ENCODE measurements around the gene CRLF1. TPM values are rescaled to one million over a fixed set of nuclear protein-coding genes. Genes with fewer than 3 reads are reported as not detected.

Gene CRLF1
- total and polyA plus RNA-seq, 2 experiments from 2014 or later = 18.1 to 19.7 TPM

DNA sequence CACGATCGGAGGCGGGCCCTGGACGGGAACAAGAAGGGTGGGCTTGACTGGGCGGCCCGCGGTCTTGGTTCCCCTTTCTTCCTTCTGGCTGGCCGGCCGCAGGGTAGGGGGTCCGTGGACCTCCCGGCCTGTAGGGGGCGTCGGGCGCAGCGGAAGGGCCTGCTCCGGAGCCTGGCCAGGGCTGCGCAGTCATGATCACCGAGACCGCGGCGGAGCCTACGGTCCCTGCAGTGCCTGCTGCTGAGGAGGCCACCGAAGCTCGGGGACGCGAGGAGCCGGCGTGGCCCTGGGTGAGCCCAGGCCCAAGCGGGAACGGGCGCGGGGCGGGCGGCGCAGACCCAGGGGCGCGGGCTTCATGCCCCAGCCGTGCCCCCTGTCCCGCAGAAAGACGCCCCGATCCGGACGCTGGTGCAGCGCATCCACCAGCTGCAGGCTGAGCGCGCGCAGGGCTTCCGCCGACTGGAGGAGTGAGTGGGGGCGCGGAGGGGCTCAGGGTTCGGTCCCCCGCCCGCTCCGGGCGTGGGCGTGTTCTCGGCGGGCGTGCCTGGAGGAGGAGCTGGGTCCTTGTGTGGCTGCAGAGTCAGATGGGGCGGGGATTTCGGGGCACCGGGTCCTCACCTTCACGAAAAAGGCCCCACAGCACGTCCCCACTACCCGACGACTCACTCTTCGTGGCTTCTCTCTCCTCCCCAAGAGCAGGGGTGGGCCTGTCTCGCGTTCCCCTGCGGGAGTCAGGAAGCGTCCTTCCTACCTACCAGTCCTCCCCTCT lies 17.8 kb downstream of the CRLF1 start, which contains the start of gene REX1BD (continued):
- TF ChIP-seq, protein P1, sequence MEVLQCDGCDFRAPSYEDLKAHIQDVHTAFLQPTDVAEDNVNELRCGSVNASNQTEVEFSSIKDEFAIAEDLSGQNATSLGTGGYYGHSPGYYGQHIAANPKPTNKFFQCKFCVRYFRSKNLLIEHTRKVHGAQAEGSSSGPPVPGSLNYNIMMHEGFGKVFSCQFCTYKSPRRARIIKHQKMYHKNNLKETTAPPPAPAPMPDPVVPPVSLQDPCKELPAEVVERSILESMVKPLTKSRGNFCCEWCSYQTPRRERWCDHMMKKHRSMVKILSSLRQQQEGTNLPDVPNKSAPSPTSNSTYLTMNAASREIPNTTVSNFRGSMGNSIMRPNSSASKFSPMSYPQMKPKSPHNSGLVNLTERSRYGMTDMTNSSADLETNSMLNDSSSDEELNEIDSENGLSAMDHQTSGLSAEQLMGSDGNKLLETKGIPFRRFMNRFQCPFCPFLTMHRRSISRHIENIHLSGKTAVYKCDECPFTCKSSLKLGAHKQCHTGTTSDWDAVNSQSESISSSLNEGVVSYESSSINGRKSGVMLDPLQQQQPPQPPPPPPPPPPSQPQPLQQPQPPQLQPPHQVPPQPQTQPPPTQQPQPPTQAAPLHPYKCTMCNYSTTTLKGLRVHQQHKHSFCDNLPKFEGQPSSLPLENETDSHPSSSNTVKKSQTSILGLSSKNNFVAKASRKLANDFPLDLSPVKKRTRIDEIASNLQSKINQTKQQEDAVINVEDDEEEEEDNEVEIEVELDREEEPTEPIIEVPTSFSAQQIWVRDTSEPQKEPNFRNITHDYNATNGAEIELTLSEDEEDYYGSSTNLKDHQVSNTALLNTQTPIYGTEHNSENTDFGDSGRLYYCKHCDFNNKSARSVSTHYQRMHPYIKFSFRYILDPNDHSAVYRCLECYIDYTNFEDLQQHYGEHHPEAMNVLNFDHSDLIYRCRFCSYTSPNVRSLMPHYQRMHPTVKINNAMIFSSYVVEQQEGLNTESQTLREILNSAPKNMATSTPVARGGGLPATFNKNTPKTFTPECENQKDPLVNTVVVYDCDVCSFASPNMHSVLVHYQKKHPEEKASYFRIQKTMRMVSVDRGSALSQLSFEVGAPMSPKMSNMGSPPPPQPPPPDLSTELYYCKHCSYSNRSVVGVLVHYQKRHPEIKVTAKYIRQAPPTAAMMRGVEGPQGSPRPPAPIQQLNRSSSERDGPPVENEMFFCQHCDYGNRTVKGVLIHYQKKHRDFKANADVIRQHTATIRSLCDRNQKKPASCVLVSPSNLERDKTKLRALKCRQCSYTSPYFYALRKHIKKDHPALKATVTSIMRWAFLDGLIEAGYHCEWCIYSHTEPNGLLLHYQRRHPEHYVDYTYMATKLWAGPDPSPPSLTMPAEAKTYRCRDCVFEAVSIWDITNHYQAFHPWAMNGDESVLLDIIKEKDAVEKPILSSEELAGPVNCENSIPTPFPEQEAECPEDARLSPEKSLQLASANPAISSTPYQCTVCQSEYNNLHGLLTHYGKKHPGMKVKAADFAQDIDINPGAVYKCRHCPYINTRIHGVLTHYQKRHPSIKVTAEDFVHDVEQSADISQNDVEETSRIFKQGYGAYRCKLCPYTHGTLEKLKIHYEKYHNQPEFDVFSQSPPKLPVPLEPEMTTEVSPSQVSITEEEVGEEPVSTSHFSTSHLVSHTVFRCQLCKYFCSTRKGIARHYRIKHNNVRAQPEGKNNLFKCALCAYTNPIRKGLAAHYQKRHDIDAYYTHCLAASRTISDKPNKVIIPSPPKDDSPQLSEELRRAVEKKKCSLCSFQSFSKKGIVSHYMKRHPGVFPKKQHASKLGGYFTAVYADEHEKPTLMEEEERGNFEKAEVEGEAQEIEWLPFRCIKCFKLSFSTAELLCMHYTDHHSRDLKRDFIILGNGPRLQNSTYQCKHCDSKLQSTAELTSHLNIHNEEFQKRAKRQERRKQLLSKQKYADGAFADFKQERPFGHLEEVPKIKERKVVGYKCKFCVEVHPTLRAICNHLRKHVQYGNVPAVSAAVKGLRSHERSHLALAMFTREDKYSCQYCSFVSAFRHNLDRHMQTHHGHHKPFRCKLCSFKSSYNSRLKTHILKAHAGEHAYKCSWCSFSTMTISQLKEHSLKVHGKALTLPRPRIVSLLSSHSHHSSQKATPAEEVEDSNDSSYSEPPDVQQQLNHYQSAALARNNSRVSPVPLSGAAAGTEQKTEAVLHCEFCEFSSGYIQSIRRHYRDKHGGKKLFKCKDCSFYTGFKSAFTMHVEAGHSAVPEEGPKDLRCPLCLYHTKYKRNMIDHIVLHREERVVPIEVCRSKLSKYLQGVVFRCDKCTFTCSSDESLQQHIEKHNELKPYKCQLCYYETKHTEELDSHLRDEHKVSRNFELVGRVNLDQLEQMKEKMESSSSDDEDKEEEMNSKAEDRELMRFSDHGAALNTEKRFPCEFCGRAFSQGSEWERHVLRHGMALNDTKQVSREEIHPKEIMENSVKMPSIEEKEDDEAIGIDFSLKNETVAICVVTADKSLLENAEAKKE (CRISPR knock-in tag; IDR thresholded peaks at IDR 0.05) = no peak
- no peak for TF ChIP-seq JUNB (IDR thresholded peaks at IDR 0.05; ENCODE audit: unreplicated experiment)
- TF ChIP-seq NANOG (IDR thresholded peaks at IDR 0.05; ENCODE audit: borderline replicate concordance) = no peak
- TF ChIP-seq ZNF114 (CRISPR knock-in tag; IDR thresholded peaks at IDR 0.05) = no peak
- TF ChIP-seq CREB1 (CRISPR knock-in tag; IDR thresholded peaks at IDR 0.05; ENCODE audit: low read depth) = peak; percentile 47

DNA sequence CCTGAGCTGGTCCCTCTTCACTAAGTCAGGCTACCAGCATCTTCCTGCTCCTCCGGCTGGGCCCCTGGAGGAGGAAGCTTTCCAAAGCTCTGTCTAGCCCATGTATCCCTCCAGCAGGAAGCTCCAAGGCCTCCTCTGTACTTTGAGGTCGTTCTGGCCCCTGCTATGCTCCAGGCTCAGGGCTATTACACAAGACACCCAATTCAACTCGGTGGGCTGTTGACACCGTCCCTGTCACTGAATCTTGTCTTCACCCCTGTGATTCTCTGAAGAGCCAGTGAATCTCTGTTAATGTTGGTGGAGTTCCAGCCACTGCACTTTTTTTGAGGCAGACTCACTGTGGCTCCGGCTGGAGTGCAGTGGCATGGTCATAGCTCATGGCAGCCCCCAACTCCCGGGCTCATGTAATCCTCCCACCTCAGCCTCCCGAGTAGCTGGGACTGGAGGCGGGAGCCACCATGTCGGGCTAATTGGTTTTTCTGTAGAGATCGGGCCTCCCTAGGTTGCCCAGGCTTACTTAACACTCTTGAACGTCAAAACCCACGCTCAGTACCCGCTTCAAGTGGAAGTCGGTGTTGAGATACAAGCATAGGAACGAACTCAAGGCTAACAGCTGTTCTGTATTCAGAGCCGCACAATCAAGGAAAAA lies 18.5 kb downstream of the CRLF1 start:
- H2AFZ ChIP-seq = peak overlapping the region; percentile 97
- H3K27ac ChIP-seq (ENCODE audit: low read depth) = peak overlapping the region; percentile 89
- H3K4me3 ChIP-seq = peak overlapping the region; percentile 91
- no peaks in the 10 kb centered on the region; the same call in 1 of the 2 replicates for H4K20me1 ChIP-seq (replicated peaks; ENCODE audit: insufficient read depth)
- H3K36me3 Mint-ChIP-seq (ENCODE audit: low read depth) = peaks cover 16% of the 10 kb centered on the region
- 0 out of 3 replicates have a peak, but pooled peaks cover 4% of the 10 kb centered on the region for H3K9me3 Mint-ChIP-seq
- TF ChIP-seq, protein P1 (CRISPR knock-in tag; IDR thresholded peaks at IDR 0.05) = no peak
- TF ChIP-seq, protein P2, sequence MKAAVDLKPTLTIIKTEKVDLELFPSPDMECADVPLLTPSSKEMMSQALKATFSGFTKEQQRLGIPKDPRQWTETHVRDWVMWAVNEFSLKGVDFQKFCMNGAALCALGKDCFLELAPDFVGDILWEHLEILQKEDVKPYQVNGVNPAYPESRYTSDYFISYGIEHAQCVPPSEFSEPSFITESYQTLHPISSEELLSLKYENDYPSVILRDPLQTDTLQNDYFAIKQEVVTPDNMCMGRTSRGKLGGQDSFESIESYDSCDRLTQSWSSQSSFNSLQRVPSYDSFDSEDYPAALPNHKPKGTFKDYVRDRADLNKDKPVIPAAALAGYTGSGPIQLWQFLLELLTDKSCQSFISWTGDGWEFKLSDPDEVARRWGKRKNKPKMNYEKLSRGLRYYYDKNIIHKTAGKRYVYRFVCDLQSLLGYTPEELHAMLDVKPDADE (IDR thresholded peaks at IDR 0.05) = no peak
- no peaks in the 10 kb centered on the region for H3K27me3 ChIP-seq (ENCODE audit: insufficient read depth)
- no peak for ATAC-seq
- peaks cover 18% of the 10 kb centered on the region for H3K4me1 Mint-ChIP-seq
- DNase-seq (ENCODE audit: low spot score) = no peak
- H3K36me3 ChIP-seq (ENCODE audit: insufficient read depth) = no peaks in the 10 kb centered on the region; the same call in 1 of the 2 replicates
- peak overlapping the region; percentile 89 for H3K27ac Mint-ChIP-seq
- H3K27me3 Mint-ChIP-seq (ENCODE audit: insufficient read depth, low read depth, poor library complexity) = peaks cover 40% of the 10 kb centered on the region
- H3K4me1 ChIP-seq (ENCODE audit: insufficient read depth) = peaks cover 10% of the 10 kb centered on the region
- H3K79me2 ChIP-seq (replicated peaks; ENCODE audit: insufficient read depth) = peaks cover 3% of the 10 kb centered on the region; the same call in 1 of the 2 replicates
- H3K9me2 ChIP-seq (ENCODE audit: insufficient read depth) = no peaks in the 10 kb centered on the region
- H3F3A ChIP-seq (replicated peaks; ENCODE audit: low read depth) = peaks cover 29% of the 10 kb centered on the region
- H3K4me3 Mint-ChIP-seq = peak overlapping the region; percentile 86
- H3K4me2 ChIP-seq = peak overlapping the region; percentile 75
